Epithelial cell of proximal tubule (primary cell): ENCODE data around the gene INPP5D. TPM values are rescaled to one million over a fixed set of nuclear protein-coding genes. Genes with fewer than 3 reads are reported as not detected.
"Not testable (repeated sequence)": the region's sequence is repeated elsewhere in the genome, so short reads cannot be mapped to it uniquely, and the experiment has no call there.

ENCODE experiments used
- DNase-seq: peaks from one replicate; pipeline ENCODE4 v3.0.0-alpha.2; 2011; ENCODE audit warnings: low read depth
- H3K4me3 ChIP-seq: 2 replicates; pipeline ENCODE4 v1.5.1; 2011; ENCODE audit warnings: low read depth, mild to moderate bottlenecking, low read length
- CTCF ChIP-seq: conservative IDR thresholded peaks from 2 replicates; pipeline ENCODE4 v1.5.1; 2012; ENCODE audit warnings: low read depth, mild to moderate bottlenecking, low read length
- total RNA-seq: library from RNA; depleted of rRNA; stranded (reverse); fragments of >200 nt; gene quantifications from 2 replicates; pipeline ENCODE4 v1.2.3, GENCODE V29; 2015

INPP5D gene
- total RNA-seq, 1 donor from 2014 or later = 1.8 TPM

DNA sequence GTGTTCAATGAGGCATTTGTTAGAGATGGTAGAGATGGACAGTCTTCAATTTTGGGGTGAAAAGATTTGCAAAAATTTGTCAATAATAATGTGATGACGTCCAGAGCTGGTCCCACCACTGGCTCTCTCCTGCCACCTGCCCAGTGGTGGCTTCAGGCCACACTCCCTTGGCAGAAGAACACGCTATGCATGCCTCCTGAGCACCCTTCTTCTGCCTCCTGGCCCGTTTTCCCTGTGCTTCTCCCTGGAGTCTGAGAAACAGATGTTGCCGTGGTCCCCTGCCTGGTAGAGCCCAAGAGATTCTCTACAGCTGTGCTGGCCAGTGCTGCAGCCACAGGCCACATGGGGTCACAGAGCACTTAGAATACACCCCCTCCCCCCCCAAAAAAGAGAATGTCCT is 33.6 kb downstream of the INPP5D start:
- no peak overlapping the region for H3K4me3 ChIP-seq
- DNase-seq = no peak
- TF ChIP-seq CTCF = no peak

- no peak overlapping the region for H3K4me3 ChIP-seq
- DNase-seq = no peak
- no peak for TF ChIP-seq CTCF
These were observed 34.5 kb downstream of the INPP5D start for GRCh38 chr2:233094614-233095013.

DNA sequence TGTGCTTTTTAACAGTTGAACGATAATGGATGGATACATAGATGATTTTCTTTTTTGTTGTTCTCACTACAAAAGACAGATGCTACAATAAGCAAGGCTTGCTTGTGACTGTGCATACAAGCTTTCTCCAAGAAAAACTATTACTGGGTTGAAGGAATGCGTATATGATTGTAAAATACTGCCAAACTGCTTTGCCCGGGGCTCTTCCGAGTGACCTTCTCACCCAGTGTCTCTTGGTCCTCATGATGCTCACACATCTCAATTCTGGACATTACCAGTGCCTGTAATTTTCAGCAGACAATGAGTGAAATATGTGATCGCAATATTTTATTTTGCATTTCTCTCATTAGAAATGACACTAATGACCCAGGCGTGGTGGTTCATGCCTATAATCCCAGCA is 35.9 kb downstream of the INPP5D start:
- H3K4me3 ChIP-seq = no peak overlapping the region
- TF ChIP-seq CTCF = no peak
- no peak for DNase-seq

DNA sequence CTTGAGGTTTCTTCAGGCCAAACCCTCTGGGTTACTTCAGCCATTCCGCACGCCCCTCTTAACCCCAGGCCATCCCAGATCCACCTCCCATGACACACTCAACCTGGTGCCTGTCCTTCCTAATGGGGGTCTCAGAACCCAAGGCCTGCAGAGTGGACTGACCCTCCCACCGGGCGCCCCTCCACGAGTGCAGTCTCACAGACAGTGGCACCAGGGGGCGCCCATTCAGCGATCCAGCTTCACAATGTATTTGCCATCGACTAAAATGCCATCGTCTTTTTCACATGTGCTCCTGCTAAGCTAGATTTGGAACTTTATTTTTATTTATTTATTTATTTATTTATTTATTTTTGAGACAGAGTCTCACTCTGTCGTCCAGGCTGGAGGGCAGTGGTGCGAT is 38.5 kb downstream of the INPP5D start:
- TF ChIP-seq CTCF = peak; percentile 57
- H3K4me3 ChIP-seq = no peak overlapping the region
- DNase-seq = no peak

DNA sequence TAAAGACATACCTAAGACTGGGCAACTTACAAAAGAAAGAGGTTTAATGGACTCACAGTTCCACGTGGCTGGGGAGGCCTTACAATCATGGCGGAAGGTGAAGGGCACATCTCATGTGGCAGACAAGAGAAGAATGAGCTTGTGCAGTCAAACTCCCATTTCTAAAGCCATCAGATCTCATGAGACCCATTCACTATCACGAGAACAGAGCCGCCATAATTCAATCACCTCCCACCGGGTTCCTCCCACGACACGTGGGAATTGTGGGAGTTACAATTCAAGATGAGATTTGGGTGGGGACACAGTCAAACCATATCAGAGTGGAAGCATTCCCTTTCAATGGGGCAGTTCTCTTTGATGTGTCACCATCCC is 39.7 kb downstream of the INPP5D start:
- DNase-seq, H3K4me3 ChIP-seq: not testable (repeated sequence)

DNA sequence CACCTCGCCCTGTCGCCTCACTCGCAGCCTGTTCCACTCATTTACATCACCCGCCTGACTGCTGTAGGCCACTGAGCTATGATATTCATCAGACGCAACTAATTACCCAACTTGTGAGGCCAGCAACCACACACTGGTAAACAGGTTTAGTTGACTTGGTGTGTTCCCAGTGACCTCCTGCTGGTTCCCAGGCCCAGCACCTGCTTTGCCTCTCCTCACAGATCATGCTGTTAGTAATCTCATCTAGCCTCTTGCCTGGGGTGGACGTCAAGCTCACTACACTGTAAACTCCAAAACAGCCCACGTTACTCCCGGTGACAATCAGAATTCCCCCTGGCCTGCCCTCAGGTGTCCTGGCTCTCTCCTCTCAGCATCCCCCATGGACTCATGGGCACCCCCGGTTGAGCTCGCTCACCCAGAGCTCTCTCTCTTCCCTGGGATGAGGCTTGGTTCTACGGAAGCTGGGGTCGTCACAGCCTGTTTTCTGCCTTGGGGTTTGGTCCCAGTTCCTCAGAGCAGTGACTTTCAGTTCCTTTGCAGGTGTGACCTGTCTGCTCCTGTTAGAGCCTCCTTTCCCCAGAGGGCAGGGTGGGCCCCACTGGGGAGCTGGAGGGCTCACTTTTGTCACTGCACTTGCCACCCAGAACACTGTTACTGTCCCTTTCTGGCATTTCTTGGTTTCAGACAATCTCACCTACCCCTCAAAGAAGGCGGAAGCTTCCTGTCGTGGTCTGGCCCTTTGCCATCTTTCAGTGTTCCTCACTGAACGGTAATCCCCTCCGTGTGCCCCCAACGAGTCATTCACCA is 40.3 kb downstream of the INPP5D start:
- DNase-seq = no peak
- no peak for TF ChIP-seq CTCF
- H3K4me3 ChIP-seq = no peak overlapping the region

GRCh38 chr2:233101141-233101540 is 41.0 kb downstream of the INPP5D start:
- no peak for TF ChIP-seq CTCF
- DNase-seq = no peak
- no peak overlapping the region for H3K4me3 ChIP-seq
